ENCODE results near the gene RNF150.

Gene RNF150

GRCh38 chr4:141019768-141020167 lies 113.5 kb downstream of the RNF150 start:
- DNase-seq (ENCODE audit: insufficient read length), result no peak
- no peak for TF ChIP-seq POLR2AphosphoS5 (IDR thresholded peaks at IDR 0.05; ENCODE audit: low read depth, low read length)
- TF ChIP-seq POLR2A (IDR thresholded peaks at IDR 0.05; ENCODE audit: low read depth, low read length), result no peak
- TF ChIP-seq TAF1 (IDR thresholded peaks at IDR 0.05; ENCODE audit: borderline replicate concordance, low read depth, low read length), result no peak
- no peak for FAIRE-seq

GRCh38 chr4:141016117-141016798 lies 117.0 kb downstream of the RNF150 start:
- no peak for FAIRE-seq
- no peak for TF ChIP-seq POLR2AphosphoS5 (IDR thresholded peaks at IDR 0.05; ENCODE audit: low read depth, low read length)
- no peak for TF ChIP-seq TAF1 (IDR thresholded peaks at IDR 0.05; ENCODE audit: borderline replicate concordance, low read depth, low read length)
- TF ChIP-seq POLR2A (IDR thresholded peaks at IDR 0.05; ENCODE audit: low read depth, low read length), result no peak
- no peak for DNase-seq (ENCODE audit: insufficient read length)

GRCh38 chr4:141013899-141014298 lies 119.4 kb downstream of the RNF150 start:
- no peak for DNase-seq (ENCODE audit: insufficient read length)
- TF ChIP-seq POLR2A (IDR thresholded peaks at IDR 0.05; ENCODE audit: low read depth, low read length), result no peak
- no peak for TF ChIP-seq TAF1 (IDR thresholded peaks at IDR 0.05; ENCODE audit: borderline replicate concordance, low read depth, low read length)
- no peak for TF ChIP-seq POLR2AphosphoS5 (IDR thresholded peaks at IDR 0.05; ENCODE audit: low read depth, low read length)
- FAIRE-seq, result no peak

- TF ChIP-seq TAF1 (IDR thresholded peaks at IDR 0.05; ENCODE audit: borderline replicate concordance, low read depth, low read length) (no peak), POLR2A (IDR thresholded peaks at IDR 0.05; ENCODE audit: low read depth, low read length) (no peak), POLR2AphosphoS5 (IDR thresholded peaks at IDR 0.05; ENCODE audit: low read depth, low read length) (no peak)
- FAIRE-seq (no peak), DNase-seq (ENCODE audit: insufficient read length) (no peak)
Observed at GRCh38 chr4:141011901-141012315, 121.4 kb downstream of the RNF150 start.

- DNase-seq (ENCODE audit: insufficient read length), result no peak
- no peak for FAIRE-seq
Observed at GRCh38 chr4:141009931-141010330, 123.3 kb downstream of the RNF150 start.

GRCh38 chr4:141009129-141009528 lies 124.1 kb downstream of the RNF150 start:
- DNase-seq (ENCODE audit: insufficient read length), result no peak
- FAIRE-seq, result no peak
- TF ChIP-seq POLR2AphosphoS5 (IDR thresholded peaks at IDR 0.05; ENCODE audit: low read depth, low read length) (no peak), TAF1 (IDR thresholded peaks at IDR 0.05; ENCODE audit: borderline replicate concordance, low read depth, low read length) (no peak), POLR2A (IDR thresholded peaks at IDR 0.05; ENCODE audit: low read depth, low read length) (no peak)

More at GRCh38 chr4:141009931-141010330, 123.3 kb downstream of the RNF150 start:
- no peak for TF ChIP-seq POLR2A (IDR thresholded peaks at IDR 0.05; ENCODE audit: low read depth, low read length)
- TF ChIP-seq TAF1 (IDR thresholded peaks at IDR 0.05; ENCODE audit: borderline replicate concordance, low read depth, low read length), result no peak
- TF ChIP-seq POLR2AphosphoS5 (IDR thresholded peaks at IDR 0.05; ENCODE audit: low read depth, low read length), result no peak

- FAIRE-seq, result no peak
- no peak for DNase-seq (ENCODE audit: insufficient read length)
- TF ChIP-seq POLR2A (IDR thresholded peaks at IDR 0.05; ENCODE audit: low read depth, low read length) (no peak), TAF1 (IDR thresholded peaks at IDR 0.05; ENCODE audit: borderline replicate concordance, low read depth, low read length) (no peak), POLR2AphosphoS5 (IDR thresholded peaks at IDR 0.05; ENCODE audit: low read depth, low read length) (no peak)
Observed at GRCh38 chr4:141006242-141006802, 126.9 kb downstream of the RNF150 start.

- DNase-seq (ENCODE audit: insufficient read length) (no peak), FAIRE-seq (no peak)
- TF ChIP-seq POLR2AphosphoS5 (IDR thresholded peaks at IDR 0.05; ENCODE audit: low read depth, low read length) (no peak), TAF1 (IDR thresholded peaks at IDR 0.05; ENCODE audit: borderline replicate concordance, low read depth, low read length) (no peak), POLR2A (IDR thresholded peaks at IDR 0.05; ENCODE audit: low read depth, low read length) (no peak)
Observed at GRCh38 chr4:141004823-141005222, 128.4 kb downstream of the RNF150 start.

- TF ChIP-seq POLR2A (IDR thresholded peaks at IDR 0.05; ENCODE audit: low read depth, low read length) (no peak), TAF1 (IDR thresholded peaks at IDR 0.05; ENCODE audit: borderline replicate concordance, low read depth, low read length) (no peak), POLR2AphosphoS5 (IDR thresholded peaks at IDR 0.05; ENCODE audit: low read depth, low read length) (no peak)
- no peak for DNase-seq (ENCODE audit: insufficient read length)
- no peak for FAIRE-seq
Observed at GRCh38 chr4:141003193-141003592, 130.1 kb downstream of the RNF150 start.

- no peak for DNase-seq (ENCODE audit: insufficient read length)
- no peak for FAIRE-seq
- no peak for TF ChIP-seq TAF1 (IDR thresholded peaks at IDR 0.05; ENCODE audit: borderline replicate concordance, low read depth, low read length)
- no peak for TF ChIP-seq POLR2AphosphoS5 (IDR thresholded peaks at IDR 0.05; ENCODE audit: low read depth, low read length)
- no peak for TF ChIP-seq POLR2A (IDR thresholded peaks at IDR 0.05; ENCODE audit: low read depth, low read length)
Observed at GRCh38 chr4:141002323-141002805, 130.9 kb downstream of the RNF150 start.

GRCh38 chr4:140996766-140997165 lies 136.5 kb downstream of the RNF150 start:
- no peak for TF ChIP-seq TAF1 (IDR thresholded peaks at IDR 0.05; ENCODE audit: borderline replicate concordance, low read depth, low read length)
- no peak for TF ChIP-seq POLR2AphosphoS5 (IDR thresholded peaks at IDR 0.05; ENCODE audit: low read depth, low read length)
- TF ChIP-seq POLR2A (IDR thresholded peaks at IDR 0.05; ENCODE audit: low read depth, low read length), result no peak
- FAIRE-seq (no peak), DNase-seq (ENCODE audit: insufficient read length) (no peak)

GRCh38 chr4:140995058-140995457 lies 138.2 kb downstream of the RNF150 start:
- FAIRE-seq (no peak), DNase-seq (ENCODE audit: insufficient read length) (no peak)
- TF ChIP-seq POLR2A (IDR thresholded peaks at IDR 0.05; ENCODE audit: low read depth, low read length) (no peak), POLR2AphosphoS5 (IDR thresholded peaks at IDR 0.05; ENCODE audit: low read depth, low read length) (no peak), TAF1 (IDR thresholded peaks at IDR 0.05; ENCODE audit: borderline replicate concordance, low read depth, low read length) (no peak)

Measured in GM12892 (cell line).